PC-3 (cell line): ENCODE results near the gene POLR2J. TPM values are rescaled to one million over a fixed set of nuclear protein-coding genes. Genes with fewer than 3 reads are reported as not detected.
A peak's percentile ranks its signal among the peaks of the same experiment; 100 is the strongest.
"Not testable (repeated sequence)": the region's sequence is repeated elsewhere in the genome, so short reads cannot be mapped to it uniquely, and the experiment has no call there.

Experiments used
- ATAC-seq: fragments of 200-7000 bp; cut with Tn5 transposase; 2 replicates; pipeline ENCODE4 v1.9.1; 2020; ENCODE audit warnings: mild to moderate bottlenecking, moderate library complexity
- Bru-seq: library from RNA; stranded (reverse); fragments of 400-500 nt; gene quantifications from one replicate; lab custom pipeline; 2021; lab: Mats Ljungman, UMichigan
- BruChase-seq, 2 experiments: library from RNA; stranded (reverse); fragments of 400-500 nt; gene quantifications; one replicate each; lab custom pipeline; 2021; lab: Mats Ljungman, UMichigan
- BruUV-seq: library from RNA; stranded (reverse); fragments of 400-500 nt; replicated peaks from 2 replicates; lab custom pipeline; 2021; lab: Mats Ljungman, UMichigan
- CTCF ChIA-PET: fragments of 300-600 bp; sonication (Branson Sonifier 250); formaldehyde crosslinking; loops from one replicate; lab custom pipeline; 2022; ENCODE audit warnings: antibody characterized with exemption; lab: Charles Lee
- POLR2A ChIA-PET: fragments of 300-600 bp; sonication (Branson Sonifier 250); formaldehyde crosslinking; loops from one replicate; lab custom pipeline; 2022; ENCODE audit warnings: antibody characterized with exemption; ENCODE audit not compliant: unreplicated experiment; lab: Charles Lee
- DNase-seq: peaks from one replicate; pipeline ENCODE4 v3.0.0-alpha.2; 2015
- H2AFZ ChIP-seq: fragments of 300-600 bp; sonication (generic); 2 replicates; pipeline ENCODE4 v1.6.0; 2016; ENCODE audit warnings: antibody characterized with exemption, low read length
- H3F3A ChIP-seq: fragments of 300-600 bp; sonication (generic); one replicate; pipeline ENCODE4 v1.6.0; 2017; ENCODE audit warnings: antibody characterized with exemption, low read length, control low read depth, mild to moderate bottlenecking; ENCODE audit not compliant: unreplicated experiment
- H3K27ac ChIP-seq: fragments of 300-600 bp; sonication (generic); 2 replicates; pipeline ENCODE4 v1.5.1; 2016; ENCODE audit warnings: mild to moderate bottlenecking, low read length
- H3K27me3 ChIP-seq: fragments of 300-600 bp; sonication (generic); 2 replicates; pipeline ENCODE4 v1.6.1; 2016; ENCODE audit warnings: low read length, mixed read lengths
- H3K36me3 ChIP-seq: fragments of 300-600 bp; sonication (generic); 2 replicates; pipeline ENCODE4 v1.6.1; 2016; ENCODE audit warnings: low read depth, mixed run types, low read length, mixed read lengths
- H3K4me1 ChIP-seq: fragments of 300-600 bp; sonication (generic); 2 replicates; pipeline ENCODE4 v1.5.1; 2016; ENCODE audit warnings: low read length; ENCODE audit not compliant: insufficient read depth
- H3K4me2 ChIP-seq: fragments of 300-600 bp; sonication (generic); 2 replicates; pipeline ENCODE4 v1.6.0; 2016; ENCODE audit warnings: low read length
- H3K4me3 ChIP-seq: fragments of 300-600 bp; sonication (generic); 2 replicates; pipeline ENCODE4 v1.5.1; 2016; ENCODE audit warnings: mild to moderate bottlenecking, low read length, mixed read lengths
- H3K79me2 ChIP-seq: fragments of 300-600 bp; sonication (generic); 2 replicates; pipeline ENCODE4 v1.6.1; 2017; ENCODE audit warnings: low read length, mixed read lengths
- H3K9ac ChIP-seq: fragments of 300-600 bp; sonication (generic); 2 replicates; pipeline ENCODE4 v1.6.0; 2016; ENCODE audit warnings: mild to moderate bottlenecking, low read length
- H3K9me2 ChIP-seq: fragments of 300-600 bp; sonication (generic); replicated peaks from 2 replicates; pipeline ENCODE4 v1.6.1; 2016; ENCODE audit warnings: mixed run types, low read length, mixed read lengths
- H3K9me3 ChIP-seq: fragments of 300-600 bp; sonication (generic); 2 replicates; pipeline ENCODE4 v1.6.1; 2016; ENCODE audit warnings: low read length, mixed read lengths
- H4K20me1 ChIP-seq: fragments of 300-600 bp; sonication (generic); 2 replicates; pipeline ENCODE4 v1.6.1; 2016; ENCODE audit warnings: low read length, mixed read lengths
- intact Hi-C: fragments of 100-400 bp; cut with micrococcal nuclease; formaldehyde crosslinking; loops from 2 replicates; pipeline ENCODE4 v1.9.0; 2023
- long read RNA-seq: library from polyadenylated mRNA; unstranded; transcript quantifications from one replicate; pipeline ENCODE4 v2.0.0, GENCODE V29; 2021; ENCODE audit not compliant: unreplicated experiment
- total RNA-seq: library from RNA; depleted of rRNA; stranded (reverse); fragments of >200 nt; gene quantifications from 2 replicates; pipeline ENCODE4 v1.2.3, GENCODE V29; 2014; rRNA removed

Gene POLR2J
- 71.6 and 101 TPM in 2 replicates for total RNA-seq
- Bru-seq, nascent RNA, result percentile 77 among the genes with signal in this experiment
- BruChase-seq, experiment 1, labeled RNA remaining after a 6-hour chase, result percentile 85 among the genes with signal in this experiment
- percentile 75 among the genes with signal in this experiment for BruChase-seq, experiment 2, labeled RNA remaining after a 2-hour chase
- long read RNA-seq, transcript POLR2J-201 (4 exons, 932 nt), result major isoform, 101 of 169 reads
- long read RNA-seq, partial matches to known transcripts, result 60 of 169 reads
- long read RNA-seq, other reads (novel, unspliced or antisense), result 8 of 169 reads

GRCh38 chr7:102478314-102479208, at the start of gene POLR2J:
TSS of gene POLR2J (minus strand) at chr7:102478922. CDS start at chr7:102478860, 62 bp downstream.
- intact Hi-C loops, H4K20me1 ChIP-seq, CTCF ChIA-PET, H2AFZ ChIP-seq, POLR2A ChIA-PET, H3K27ac ChIP-seq, H3K4me2 ChIP-seq, H3K9ac ChIP-seq, H3K9me2 ChIP-seq, H3F3A ChIP-seq, H3K27me3 ChIP-seq, H3K79me2 ChIP-seq, H3K4me1 ChIP-seq, H3K36me3 ChIP-seq, H3K9me3 ChIP-seq: not testable (repeated sequence)
- TSS peak; percentile 83 for BruUV-seq
- DNase-seq, result peak; percentile 32
- ATAC-seq, result peak; percentile 83
- H3K4me3 ChIP-seq, result peak within 1 kb of the TSS; percentile 53

- H3K9me2 ChIP-seq, H3K4me1 ChIP-seq, H3K79me2 ChIP-seq, POLR2A ChIA-PET, H3K36me3 ChIP-seq, intact Hi-C loops, H2AFZ ChIP-seq, H4K20me1 ChIP-seq, H3K27me3 ChIP-seq, H3K4me2 ChIP-seq, DNase-seq, CTCF ChIA-PET, BruUV-seq, H3F3A ChIP-seq, H3K4me3 ChIP-seq, H3K9me3 ChIP-seq, H3K27ac ChIP-seq, H3K9ac ChIP-seq, ATAC-seq: not testable (repeated sequence)
Observed at GRCh38 chr7:102527822-102528793, 49.4 kb upstream of the POLR2J start.

DNA sequence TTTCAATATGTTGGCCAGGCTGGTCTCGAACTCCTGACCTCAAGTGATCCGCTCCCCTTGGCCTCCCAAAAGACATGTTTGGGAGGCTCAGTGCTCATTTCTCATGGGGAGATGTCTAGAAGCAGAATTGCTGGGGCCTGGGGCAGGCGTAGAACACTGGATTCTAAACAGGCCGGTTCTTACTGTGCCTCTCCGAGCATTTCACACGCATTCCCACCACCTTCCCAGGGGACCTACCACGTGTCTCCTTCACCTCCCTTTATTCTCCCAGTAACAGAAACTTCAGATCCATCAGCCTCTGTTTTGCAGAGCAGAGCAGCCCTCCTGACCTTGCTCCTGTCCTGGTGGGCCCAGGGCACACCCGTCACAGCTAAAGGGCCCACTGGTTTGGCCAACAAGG, 48.5 kb upstream of the POLR2J start:
- H3K79me2 ChIP-seq, H3F3A ChIP-seq, H3K27me3 ChIP-seq, H3K9ac ChIP-seq, POLR2A ChIA-PET, intact Hi-C loops, H4K20me1 ChIP-seq, H3K9me3 ChIP-seq, CTCF ChIA-PET, H3K9me2 ChIP-seq, H3K36me3 ChIP-seq, BruUV-seq, ATAC-seq, H3K4me3 ChIP-seq, H3K4me2 ChIP-seq, H3K27ac ChIP-seq, H2AFZ ChIP-seq, DNase-seq, H3K4me1 ChIP-seq: not testable (repeated sequence)

- H4K20me1 ChIP-seq, H3K4me2 ChIP-seq, H3K36me3 ChIP-seq, H3K27me3 ChIP-seq, BruUV-seq, POLR2A ChIA-PET, H3F3A ChIP-seq, H3K4me3 ChIP-seq, H3K9me3 ChIP-seq, CTCF ChIA-PET, H3K27ac ChIP-seq, DNase-seq, H2AFZ ChIP-seq, H3K79me2 ChIP-seq, intact Hi-C loops, H3K9ac ChIP-seq, H3K4me1 ChIP-seq, H3K9me2 ChIP-seq, ATAC-seq: not testable (repeated sequence)
Observed at GRCh38 chr7:102524803-102525202, 46.1 kb upstream of the POLR2J start.

DNA sequence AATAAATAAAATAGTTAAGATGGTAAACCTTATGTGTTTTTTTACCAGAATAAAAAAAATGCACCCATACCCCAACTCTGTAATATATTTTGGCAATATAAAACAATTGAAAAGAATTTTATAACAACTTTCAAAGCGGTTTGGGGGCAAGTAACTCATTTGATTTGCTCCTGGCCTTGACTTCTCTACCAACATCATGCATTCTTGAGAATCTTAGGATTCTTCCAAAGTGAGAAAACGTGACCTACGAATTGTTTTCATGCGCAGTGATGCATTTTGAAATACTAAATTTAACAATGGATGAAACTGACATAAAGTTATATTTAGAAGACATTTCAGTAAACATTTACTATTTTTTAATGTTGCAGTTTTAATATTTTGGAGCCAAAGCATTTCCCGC, 42.1 kb upstream of the POLR2J start:
- H3F3A ChIP-seq, H3K9me2 ChIP-seq, intact Hi-C loops, H3K4me1 ChIP-seq, H2AFZ ChIP-seq, H3K9me3 ChIP-seq, H3K9ac ChIP-seq, H4K20me1 ChIP-seq, POLR2A ChIA-PET, H3K27me3 ChIP-seq, H3K36me3 ChIP-seq, H3K79me2 ChIP-seq, ATAC-seq, H3K4me3 ChIP-seq, H3K27ac ChIP-seq, BruUV-seq, H3K4me2 ChIP-seq, DNase-seq, CTCF ChIA-PET: not testable (repeated sequence)

DNA sequence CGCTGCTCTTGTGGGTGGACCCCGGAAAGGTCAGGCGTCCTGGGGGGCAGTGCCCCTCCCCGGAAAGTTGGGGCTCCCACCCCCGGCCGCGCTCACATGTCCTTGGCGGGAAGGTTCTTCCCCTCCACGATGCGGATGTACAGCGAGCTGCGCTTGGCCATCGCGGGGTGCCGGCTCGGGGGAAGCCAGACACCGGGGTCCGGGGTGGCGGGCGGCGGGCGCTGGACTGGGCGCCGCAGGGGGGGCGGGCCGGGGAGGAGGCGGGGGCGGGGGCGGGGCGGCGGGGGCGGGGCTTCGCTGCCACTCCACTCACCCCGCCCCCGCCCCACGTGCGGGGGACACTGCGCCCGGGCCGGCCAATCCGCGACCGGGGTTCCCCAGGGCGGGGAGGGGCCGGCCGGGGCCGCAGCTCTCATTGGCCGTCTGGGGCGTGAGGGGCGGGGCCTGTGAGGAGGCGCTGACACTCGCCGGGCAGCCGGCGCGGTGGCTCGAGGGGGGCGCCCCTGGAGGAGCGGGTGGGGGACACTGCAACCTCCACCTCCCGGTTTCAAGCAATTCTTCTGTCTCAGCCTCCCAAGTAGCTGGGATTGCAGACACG, 38.9 kb upstream of the POLR2J start, which contains the start of gene RASA4B:
Gene RASA4B (minus strand): TSS at position 228 of the 598 bp plus-strand sequence. CDS start 67 bp downstream, at position 161.
- H3K4me1 ChIP-seq, H3K27me3 ChIP-seq, H3F3A ChIP-seq, H3K9ac ChIP-seq, CTCF ChIA-PET, H3K36me3 ChIP-seq, H3K27ac ChIP-seq, H2AFZ ChIP-seq, H3K9me3 ChIP-seq, H3K4me3 ChIP-seq, BruUV-seq, H4K20me1 ChIP-seq, H3K9me2 ChIP-seq, H3K4me2 ChIP-seq, H3K79me2 ChIP-seq, intact Hi-C loops, POLR2A ChIA-PET: not testable (repeated sequence)
- DNase-seq, result peak; percentile 0
- peak; percentile 92 for ATAC-seq
